Heart right ventricle (tissue), 16 donors: ENCODE data around the gene RCC2. TPM values are rescaled to one million over a fixed set of nuclear protein-coding genes. Genes with fewer than 3 reads are reported as not detected.

Experiments
- ATAC-seq, 8 donors: fragments of 200-7000 bp; cut with Tn5 transposase; one replicate each; pipeline ENCODE4 v1.9.1; 2020; ENCODE audit warnings: mild to moderate bottlenecking in 8 of 8, moderate library complexity in 8 of 8, moderate number of reproducible peaks in 1 of 8
- DNase-seq, 2 donors: peaks; one replicate each; pipeline ENCODE4 v3.0.0-alpha.2; 2020
- H3K27ac ChIP-seq, 10 donors: fragments of 200-600 bp; sonication (generic) in 2 of 10; one replicate each; pipeline versions ENCODE4 v1.5.0 to v1.8.0; 2020 to 2022; ENCODE audit warnings: mild to moderate bottlenecking in 3 of 10
- H3K27me3 ChIP-seq, 7 donors: fragments of 200-600 bp; one replicate each; pipeline ENCODE4 v1.8.0; 2021 to 2022; ENCODE audit warnings: mild to moderate bottlenecking in 2 of 7
- H3K36me3 ChIP-seq, 9 donors: fragments of 200-600 bp; sonication (generic) in 1 of 9; one replicate each; pipeline versions ENCODE4 v1.5.0 to v1.8.0; 2020 to 2022; ENCODE audit warnings: mild to moderate bottlenecking in 2 of 9
- H3K4me1 ChIP-seq, 9 donors: fragments of 200-600 bp; sonication (generic) in 1 of 9; one replicate each; pipeline versions ENCODE4 v1.5.0 to v1.8.0; 2020 to 2022; ENCODE audit warnings: mild to moderate bottlenecking in 4 of 9
- H3K4me3 ChIP-seq, 10 donors: fragments of 200-600 bp; sonication (generic) in 2 of 10; one replicate each; pipeline versions ENCODE4 v1.5.0 to v1.8.0; 2020 to 2022; ENCODE audit warnings: mild to moderate bottlenecking in 7 of 10, moderate library complexity in 2 of 10
- H3K9me3 ChIP-seq, 11 donors: fragments of 200-600 bp in 10 of 11; sonication (generic) in 2 of 11; one replicate each; pipeline versions ENCODE4 v1.5.0 to v1.8.0; 2013 to 2022; ENCODE audit warnings: mild to moderate bottlenecking in 2 of 11, control low read depth in 1 of 11, moderate library complexity in 1 of 11
- CTCF ChIP-seq, 9 donors: fragments of 200-600 bp; sonication (generic) in 2 of 9; IDR thresholded peaks; one replicate each; pipeline versions ENCODE4 v1.5.0 to v1.8.0; 2021 to 2022; ENCODE audit warnings: antibody characterized with exemption in 9 of 9, mild to moderate bottlenecking in 5 of 9, moderate library complexity in 1 of 9
- WGBS, 2 donors: extraction: QIAGEN DNeasy Blood & Tissue Kit; methylation state at CpG; one replicate each; pipeline ENCODE4 v1.1.7; 2013; ENCODE audit warnings: inconsistent platforms in 1 of 2; 5-methylcytosine and 5-hydroxymethylcytosine counted together
- intact Hi-C, 10 donors: fragments of 100-400 bp; cut with DNase I; formaldehyde crosslinking; loops; one replicate each; pipeline versions ENCODE4 v1.11.1 to v1.14.2; 2022
- polyA plus RNA-seq, 2 donors: library from polyadenylated mRNA; stranded (reverse); fragments of 200-250 nt; gene quantifications; one replicate each; pipeline ENCODE4 v1.2.3, GENCODE V29; 2013
- total RNA-seq, 10 donors: library from RNA; stranded (reverse); fragmentation: NEBNext Ultra II Directional in 3 of 10; extraction: Animal tissue kit (Norgen Biotek cat#: 25700) in 3 of 10; gene quantifications; one replicate each; pipeline versions ENCODE4 v1.2.1 to v1.2.4, GENCODE V29; 2021 to 2023
- donor health status: Arrhythmogenic right ventricular cardiomyopathy.
- donor health status: ischemic (EF 13 %, LVEDD 7.1; RV severe dilation, severe dysfunction).
- donor health status: healthy with polysubstance abuse.
- donor health status: DM: no; HTN: yes; CAD: no.
- donor health status: DM: no; HTN: no; CAD: no.
- donor health status: ischemic (EF 25% LVEDD 6.9; RV normal size, moderate dysfunction).
- donor health status: ischemic (EF 25% LVEDD 5.7; RV mildly dilated, moderate dysfunction).
- donor health status: healthy.
- donor health status: DM: yes; HTN: yes; CAD: no.
- donor health status: Ischemic cardiomyopathy.
- donor health status: ischemic (EF 35%, LVEDD 5.7; RV mildly dilated, moderate dysfunction).
- donor health status: nonischemic (EF 11% LVEDD 7.7; RV severe dilation, severe dysfunction).
- donor health status: DM: yes; HTN: yes; CAD: no.
- donor health status: PGD.
- donor health status: ischemic (EF 29% LVEDD 5.4; RV normal size, mild dysfunction).
- donor health status: nonischemic (EF 23%, LVEDD 6.1; RV moderate dilation, normal function).

RCC2 gene
- total and polyA plus RNA-seq, 12 donors: 9.0 to 25.3 (median 11.4) TPM

- peaks cover 0 to 21% (median 17%) of the 10 kb centered on the region in 7 donors for H3K27me3 ChIP-seq
- no peaks in the 10 kb centered on the region for H3K36me3 ChIP-seq
- intact Hi-C loops: no loop called here
Observed at GRCh38 chr1:17463991-17464390, 24.5 kb upstream of the RCC2 start.

GRCh38 chr1:17462669-17463068, 23.2 kb upstream of the RCC2 start:
- TF ChIP-seq CTCF (IDR thresholded peaks at IDR 0.05): no peak
- Histone ChIP-seq H3K27me3 (peaks cover 0 to 21% (median 16%) of the 10 kb centered on the region in 7 donors), H3K36me3 (no peaks in the 10 kb centered on the region), H3K4me3 (no peak overlapping the region), H3K9me3 (no peaks in the 10 kb centered on the region), H3K4me1 (no peaks in the 10 kb centered on the region), H3K27ac (no peak overlapping the region)
- ATAC-seq: no peak
- no peak for DNase-seq
- intact Hi-C loops: no loop called here
- 54 to 76% methylated on average over 5 of the region's 5 CpGs for WGBS, 2 donors

More at GRCh38 chr1:17463991-17464390, 24.5 kb upstream of the RCC2 start:
- no peaks in the 10 kb centered on the region for H3K4me1 ChIP-seq
- H3K4me3 ChIP-seq: no peak overlapping the region
- H3K9me3 ChIP-seq: no peaks in the 10 kb centered on the region
- no peak for TF ChIP-seq CTCF (IDR thresholded peaks at IDR 0.05)
- no peak for DNase-seq
- no peak for ATAC-seq
- H3K27ac ChIP-seq: no peak overlapping the region

- no peaks in the 10 kb centered on the region for H3K36me3 ChIP-seq
- ATAC-seq (no peak), DNase-seq (no peak)
- H3K4me1 ChIP-seq: no peaks in the 10 kb centered on the region
- H3K27me3 ChIP-seq: peaks cover 0 to 21% (median 13%) of the 10 kb centered on the region in 7 donors
- 72 to 79% methylated on average over 10 of the region's 10 CpGs for WGBS, 2 donors
- intact Hi-C loops: no loop called here
- H3K4me3 ChIP-seq: no peak overlapping the region
- H3K27ac ChIP-seq: no peak overlapping the region
- TF ChIP-seq CTCF (IDR thresholded peaks at IDR 0.05): no peak
- no peaks in the 10 kb centered on the region for H3K9me3 ChIP-seq
Observed at GRCh38 chr1:17460219-17460618, 20.7 kb upstream of the RCC2 start.

GRCh38 chr1:17458794-17459193, 19.3 kb upstream of the RCC2 start:
- Histone ChIP-seq H3K27ac (no peak overlapping the region), H3K9me3 (no peaks in the 10 kb centered on the region), H3K4me3 (no peak overlapping the region), H3K27me3 (peaks cover 0 to 21% (median 13%) of the 10 kb centered on the region in 7 donors), H3K4me1 (no peaks in the 10 kb centered on the region), H3K36me3 (no peaks in the 10 kb centered on the region)
- no peak for ATAC-seq
- no peak for DNase-seq
- WGBS, 2 donors: 80 to 85% methylated on average over 1 of the region's 1 CpG
- intact Hi-C loops: no loop called here
- TF ChIP-seq CTCF (IDR thresholded peaks at IDR 0.05): no peak
